ENCODE measurements around the gene PIGK. TPM values are rescaled to one million over a fixed set of nuclear protein-coding genes. Genes with fewer than 3 reads are reported as not detected.

PIGK gene
- total and polyA plus RNA-seq, 9 donors: 20.0 to 34.5 (median 23.9) TPM

GRCh38 chr1:77048615-77049005, 170.6 kb downstream of the PIGK start:
- Histone ChIP-seq H3K27me3 (ENCODE audit: control insufficient read depth, insufficient read depth, low read length) (no peaks in the 10 kb centered on the region), H3K4me1 (ENCODE audit: control insufficient read depth, insufficient read depth, low read length) (no peaks in the 10 kb centered on the region), H3K27ac (ENCODE audit: low read length) (no peak overlapping the region), H3K4me3 (ENCODE audit: low read length) (no peak overlapping the region), H3K36me3 (ENCODE audit: control insufficient read depth, insufficient read depth, low read length) (no peaks in the 10 kb centered on the region), H3K9me3 (replicated peaks; ENCODE audit: control insufficient read depth, low read depth, low read length) (no peaks in the 10 kb centered on the region)
- DNase-seq: no peak
- WGBS (ENCODE audit: insufficient coverage): no CpG with 5 or more reads among the region's 1 CpG

GRCh38 chr1:77047978-77048614, 171.1 kb downstream of the PIGK start:
- Histone ChIP-seq H3K4me3 (ENCODE audit: low read length) (no peak overlapping the region), H3K27ac (ENCODE audit: low read length) (no peak overlapping the region), H3K27me3 (ENCODE audit: control insufficient read depth, insufficient read depth, low read length) (no peaks in the 10 kb centered on the region), H3K4me1 (ENCODE audit: control insufficient read depth, insufficient read depth, low read length) (no peaks in the 10 kb centered on the region), H3K9me3 (replicated peaks; ENCODE audit: control insufficient read depth, low read depth, low read length) (no peaks in the 10 kb centered on the region), H3K36me3 (ENCODE audit: control insufficient read depth, insufficient read depth, low read length) (no peaks in the 10 kb centered on the region)
- WGBS (ENCODE audit: insufficient coverage): 100% methylated on average over 1 of the region's 3 CpGs
- DNase-seq: no peak

- no CpG with 5 or more reads among the region's 1 CpG for WGBS (ENCODE audit: insufficient coverage)
- no peaks in the 10 kb centered on the region for H3K9me3 ChIP-seq (replicated peaks; ENCODE audit: control insufficient read depth, low read depth, low read length)
- DNase-seq: no peak
Measured at GRCh38 chr1:77047575-77047974, 171.7 kb downstream of the PIGK start.

GRCh38 chr1:77044133-77044849, 174.9 kb downstream of the PIGK start:
- no peaks in the 10 kb centered on the region for H3K9me3 ChIP-seq (replicated peaks; ENCODE audit: control insufficient read depth, low read depth, low read length)
- no peaks in the 10 kb centered on the region for H3K36me3 ChIP-seq (ENCODE audit: control insufficient read depth, insufficient read depth, low read length)
- WGBS (ENCODE audit: insufficient coverage): 92% methylated on average over 19 of the region's 20 CpGs
- H3K4me3 ChIP-seq (ENCODE audit: low read length): no peak overlapping the region
- no peaks in the 10 kb centered on the region for H3K27me3 ChIP-seq (ENCODE audit: control insufficient read depth, insufficient read depth, low read length)
- DNase-seq: no peak
- H3K27ac ChIP-seq (ENCODE audit: low read length): no peak overlapping the region
- no peaks in the 10 kb centered on the region for H3K4me1 ChIP-seq (ENCODE audit: control insufficient read depth, insufficient read depth, low read length)

More at GRCh38 chr1:77047575-77047974, 171.7 kb downstream of the PIGK start:
- Histone ChIP-seq H3K27me3 (ENCODE audit: control insufficient read depth, insufficient read depth, low read length) (no peaks in the 10 kb centered on the region), H3K36me3 (ENCODE audit: control insufficient read depth, insufficient read depth, low read length) (no peaks in the 10 kb centered on the region), H3K27ac (ENCODE audit: low read length) (no peak overlapping the region), H3K4me1 (ENCODE audit: control insufficient read depth, insufficient read depth, low read length) (no peaks in the 10 kb centered on the region), H3K4me3 (ENCODE audit: low read length) (no peak overlapping the region)

DNA sequence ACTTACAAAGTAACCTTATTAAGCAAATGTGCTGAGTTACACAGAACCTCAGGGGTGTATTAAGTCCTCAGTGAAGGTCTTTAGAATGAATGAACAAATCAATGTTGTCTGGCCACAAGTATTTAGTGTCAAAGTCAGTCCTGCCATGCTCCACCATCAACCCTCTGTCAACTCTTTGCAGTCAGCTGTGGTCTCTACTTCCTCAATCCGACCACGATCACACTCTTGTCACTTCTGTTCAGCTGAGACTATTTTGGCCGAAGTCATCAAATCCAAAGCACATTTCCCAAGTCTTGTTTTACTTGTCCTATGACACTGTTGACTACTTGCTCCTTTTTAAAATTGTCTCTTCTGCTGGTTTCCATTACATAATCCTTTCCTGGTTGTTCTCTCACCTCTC, 178.4 kb downstream of the PIGK start:
- peak; percentile 16 for DNase-seq
- WGBS (ENCODE audit: insufficient coverage): 76% methylated on average over 3 of the region's 3 CpGs
- Histone ChIP-seq H3K27me3 (ENCODE audit: control insufficient read depth, insufficient read depth, low read length) (no peaks in the 10 kb centered on the region), H3K4me3 (ENCODE audit: low read length) (no peak overlapping the region), H3K27ac (ENCODE audit: low read length) (no peak overlapping the region), H3K36me3 (ENCODE audit: control insufficient read depth, insufficient read depth, low read length) (no peaks in the 10 kb centered on the region), H3K9me3 (replicated peaks; ENCODE audit: control insufficient read depth, low read depth, low read length) (no peaks in the 10 kb centered on the region), H3K4me1 (ENCODE audit: control insufficient read depth, insufficient read depth, low read length) (no peaks in the 10 kb centered on the region)

DNA sequence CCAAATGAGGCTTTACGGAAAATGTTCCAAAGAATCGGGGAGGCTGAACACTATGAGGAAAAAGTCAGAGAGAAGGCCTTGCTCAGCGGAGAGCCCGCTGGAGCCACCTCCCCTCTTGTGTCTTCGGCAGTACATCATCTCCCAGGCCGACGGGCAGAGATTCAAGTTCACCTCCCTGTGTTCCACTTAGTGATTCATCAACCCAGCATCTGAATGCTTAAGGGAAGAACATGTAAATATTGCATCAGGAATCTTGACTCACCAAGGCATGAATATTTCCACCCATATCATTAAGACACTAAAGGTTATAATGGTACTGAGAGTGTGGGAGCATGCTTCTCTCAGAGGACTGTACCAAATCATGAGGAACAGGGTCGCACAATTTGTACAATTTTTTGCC, 179.5 kb downstream of the PIGK start:
- DNase-seq: no peak
- Histone ChIP-seq H3K36me3 (ENCODE audit: control insufficient read depth, insufficient read depth, low read length) (no peaks in the 10 kb centered on the region), H3K4me1 (ENCODE audit: control insufficient read depth, insufficient read depth, low read length) (no peaks in the 10 kb centered on the region), H3K27ac (ENCODE audit: low read length) (no peak overlapping the region), H3K9me3 (replicated peaks; ENCODE audit: control insufficient read depth, low read depth, low read length) (no peaks in the 10 kb centered on the region), H3K27me3 (ENCODE audit: control insufficient read depth, insufficient read depth, low read length) (no peaks in the 10 kb centered on the region), H3K4me3 (ENCODE audit: low read length) (no peak overlapping the region)
- 88% methylated on average over 3 of the region's 8 CpGs for WGBS (ENCODE audit: insufficient coverage)

GRCh38 chr1:77039111-77039510, 180.1 kb downstream of the PIGK start:
- Histone ChIP-seq H3K9me3 (replicated peaks; ENCODE audit: control insufficient read depth, low read depth, low read length) (no peaks in the 10 kb centered on the region), H3K27me3 (ENCODE audit: control insufficient read depth, insufficient read depth, low read length) (no peaks in the 10 kb centered on the region)
- 100% methylated on average over 1 of the region's 1 CpG for WGBS (ENCODE audit: insufficient coverage)

More at GRCh38 chr1:77039111-77039510, 180.1 kb downstream of the PIGK start:
- Histone ChIP-seq H3K36me3 (ENCODE audit: control insufficient read depth, insufficient read depth, low read length) (no peaks in the 10 kb centered on the region), H3K4me1 (ENCODE audit: control insufficient read depth, insufficient read depth, low read length) (no peaks in the 10 kb centered on the region), H3K27ac (ENCODE audit: low read length) (no peak overlapping the region), H3K4me3 (ENCODE audit: low read length) (no peak overlapping the region)
- no peak for DNase-seq

Other genes with a start within 250 kb of the PIGK start
- 6.0 TPM for gene AK5, start 62.6 kb upstream of the PIGK start, total RNA-seq
- 10 to 100 TPM in 1 of 8 donors, 1 to 10 TPM in 7; 5.3 to 10.3 (median 9.1) TPM for gene AK5, start 62.6 kb upstream of the PIGK start, polyA plus RNA-seq (ENCODE audit: insufficient read depth in 1 of 8, insufficient read length in 8 of 8, low replicate concordance in 1 of 8)